Adrenal gland (tissue), 5 donors: ENCODE measurements around the gene TRIM16.

Source experiments
- POLR2A ChIP-seq, 2 donors: fragments of 450-650 bp; IDR thresholded peaks; one replicate each; pipeline ENCODE4 v1.6.1; 2017; ENCODE audit warnings: antibody characterized with exemption in 2 of 2, mild to moderate bottlenecking in 2 of 2, moderate library complexity in 1 of 2
- TF ChIP-seq, protein P1 (sequence below), 6 experiments: fragments of 450-650 bp in 4 of 6; fragments of 200-600 bp in 2 of 6; sonication (generic) in 1 of 6; IDR thresholded peaks; 1 replicate in 5 of 6; 2 replicates in 1 of 6; pipeline versions ENCODE4 v1.5.1 to v1.8.0; 2016 to 2021; ENCODE audit warnings: antibody characterized with exemption in 6 of 6, mild to moderate bottlenecking in 2 of 6, moderate library complexity in 1 of 6
- donor health status: DM: no; HTN: no; CAD: no.

DNA sequence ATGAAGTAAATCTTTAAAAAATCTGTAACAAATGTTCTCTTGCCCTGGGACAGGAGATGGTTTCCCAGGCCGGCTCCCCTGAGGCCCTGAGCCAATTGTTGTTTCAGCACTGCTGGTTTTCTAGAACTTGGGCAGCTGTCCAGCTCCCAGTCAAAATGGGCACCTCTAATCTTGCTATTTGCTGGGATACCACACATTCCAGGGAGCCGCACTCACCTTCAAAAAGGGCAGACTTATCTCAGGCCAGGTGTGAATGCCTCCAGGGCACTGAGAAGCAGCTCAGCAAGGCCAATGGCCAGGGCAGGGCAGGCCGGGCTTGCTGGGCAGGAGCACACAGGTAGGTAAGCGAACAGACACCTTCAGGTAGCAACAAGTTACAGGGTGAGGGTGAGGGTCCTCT, 24.4 kb downstream of the TRIM16 start:
- TF ChIP-seq, protein P1, sequence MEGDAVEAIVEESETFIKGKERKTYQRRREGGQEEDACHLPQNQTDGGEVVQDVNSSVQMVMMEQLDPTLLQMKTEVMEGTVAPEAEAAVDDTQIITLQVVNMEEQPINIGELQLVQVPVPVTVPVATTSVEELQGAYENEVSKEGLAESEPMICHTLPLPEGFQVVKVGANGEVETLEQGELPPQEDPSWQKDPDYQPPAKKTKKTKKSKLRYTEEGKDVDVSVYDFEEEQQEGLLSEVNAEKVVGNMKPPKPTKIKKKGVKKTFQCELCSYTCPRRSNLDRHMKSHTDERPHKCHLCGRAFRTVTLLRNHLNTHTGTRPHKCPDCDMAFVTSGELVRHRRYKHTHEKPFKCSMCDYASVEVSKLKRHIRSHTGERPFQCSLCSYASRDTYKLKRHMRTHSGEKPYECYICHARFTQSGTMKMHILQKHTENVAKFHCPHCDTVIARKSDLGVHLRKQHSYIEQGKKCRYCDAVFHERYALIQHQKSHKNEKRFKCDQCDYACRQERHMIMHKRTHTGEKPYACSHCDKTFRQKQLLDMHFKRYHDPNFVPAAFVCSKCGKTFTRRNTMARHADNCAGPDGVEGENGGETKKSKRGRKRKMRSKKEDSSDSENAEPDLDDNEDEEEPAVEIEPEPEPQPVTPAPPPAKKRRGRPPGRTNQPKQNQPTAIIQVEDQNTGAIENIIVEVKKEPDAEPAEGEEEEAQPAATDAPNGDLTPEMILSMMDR (IDR thresholded peaks at IDR 0.05) = no peak
- no peak for TF ChIP-seq POLR2A (IDR thresholded peaks at IDR 0.05)
